GM18526 (cell line): ENCODE results near the gene ACAT2.

Experiments used
- POLR2A ChIP-seq: IDR thresholded peaks from 3 replicates; pipeline ENCODE4 v1.6.1; 2011; ENCODE audit not compliant: insufficient read length; ENCODE audit errors: extremely low read depth

ACAT2 gene

GRCh38 chr6:159761873-159762680 lies at the start of gene ACAT2:
ACAT2 (plus strand) TSS chr6:159762045; CDS start chr6:159762088, 43 bp downstream.
- peak; percentile 82 for TF ChIP-seq POLR2A

- no peak for TF ChIP-seq POLR2A
These were observed 47.9 kb upstream of the ACAT2 start for GRCh38 chr6:159713984-159714383.

- TF ChIP-seq POLR2A: no peak
These were observed 47.4 kb upstream of the ACAT2 start for GRCh38 chr6:159714404-159714803.

- TF ChIP-seq POLR2A: no peak
These were observed 46.7 kb upstream of the ACAT2 start for GRCh38 chr6:159715166-159715565.

GRCh38 chr6:159715605-159716004 lies 46.2 kb upstream of the ACAT2 start:
- no peak for TF ChIP-seq POLR2A

- no peak for TF ChIP-seq POLR2A
These were observed 45.4 kb upstream of the ACAT2 start for GRCh38 chr6:159716247-159717096.

- TF ChIP-seq POLR2A: no peak
These were observed 43.2 kb upstream of the ACAT2 start for GRCh38 chr6:159718634-159719033.

- no peak for TF ChIP-seq POLR2A
These were observed 42.6 kb upstream of the ACAT2 start for GRCh38 chr6:159719287-159719686.

GRCh38 chr6:159720708-159721107 lies 41.1 kb upstream of the ACAT2 start:
- TF ChIP-seq POLR2A: no peak

GRCh38 chr6:159722655-159723054 lies 39.2 kb upstream of the ACAT2 start:
- TF ChIP-seq POLR2A: no peak

- TF ChIP-seq POLR2A: no peak
These were observed 38.6 kb upstream of the ACAT2 start for GRCh38 chr6:159723259-159723658.

GRCh38 chr6:159724778-159725177 lies 37.1 kb upstream of the ACAT2 start:
- no peak for TF ChIP-seq POLR2A

- TF ChIP-seq POLR2A: no peak
These were observed 35.5 kb upstream of the ACAT2 start for GRCh38 chr6:159726255-159726917.

GRCh38 chr6:159726918-159727716 lies 34.7 kb upstream of the ACAT2 start, which contains the start of gene WTAP:
WTAP (plus strand) TSS chr6:159727506; CDS start chr6:159736266, 8,760 bp downstream.
- TF ChIP-seq POLR2A: peak; percentile 83

GRCh38 chr6:159727717-159728445 lies 34.0 kb upstream of the ACAT2 start:
- TF ChIP-seq POLR2A: no peak
